HCT116 (cell line): Measurements from ENCODE around the gene GABRG2. TPM values are rescaled to one million over a fixed set of nuclear protein-coding genes. Genes with fewer than 3 reads are reported as not detected.

Experiments
- ATAC-seq: fragments of 200-7000 bp; cut with Tn5 transposase; 2 replicates; pipeline ENCODE4 v1.9.1; 2020; ENCODE audit warnings: mild to moderate bottlenecking, moderate library complexity
- BruUV-seq: library from RNA; stranded (reverse); fragments of 400-500 nt; replicated peaks from 2 replicates; lab custom pipeline; 2021; lab: Mats Ljungman, UMichigan
- CTCF ChIA-PET: fragments of 300-600 bp; sonication (Branson Sonifier 250); formaldehyde crosslinking; loops from one replicate; lab custom pipeline; 2021; ENCODE audit warnings: antibody characterized with exemption; lab: Charles Lee
- POLR2A ChIA-PET: fragments of 300-600, 350-600 bp; sonication (Branson Sonifier 250); formaldehyde crosslinking; loops from one replicate; lab custom pipeline; 2021; ENCODE audit warnings: antibody characterized with exemption; lab: Charles Lee
- RAD21 ChIA-PET, 2 experiments: fragments of 300-600 bp; sonication (Branson Sonifier 250); formaldehyde crosslinking; loops; one replicate each; lab custom pipeline; 2023; ENCODE audit warnings: low total read pairs in 2 of 2; ENCODE audit not compliant: uncharacterized antibody in 2 of 2, unreplicated experiment in 2 of 2, low non-redundant PET in 1 of 2; lab: Charles Lee
- DNase-seq: peaks from one replicate; pipeline ENCODE4 v3.0.0-alpha.2; 2010; ENCODE audit warnings: low read depth, low spot score
- H2AFZ ChIP-seq: fragments of 200-600 bp; shearing (Covaris generic), sonication (generic); 2 replicates; pipeline ENCODE4 v1.6.1; 2017; ENCODE audit warnings: low read depth, mixed run types, mixed read lengths, antibody characterized with exemption, low read length; ENCODE audit not compliant: poor library complexity, severe bottlenecking
- H3K27ac ChIP-seq: 2 replicates; pipeline ENCODE4 v1.5.1; 2012; ENCODE audit warnings: low read depth, low read length
- H3K27me3 ChIP-seq: fragments of 200-600 bp; sonication (generic); 2 replicates; pipeline ENCODE4 v1.6.1; 2016; ENCODE audit warnings: mixed run types, low read length, mixed read lengths; ENCODE audit not compliant: insufficient read depth
- H3K36me3 ChIP-seq, 2 experiments: fragments of 200-500 bp in 1 of 2; fragments of 200-600 bp in 1 of 2; sonication (Bioruptor generic) in 1 of 2; sonication (generic) in 1 of 2; 2 replicates each; pipeline versions ENCODE4 v1.5.1 to v1.6.1; 2014 to 2016; ENCODE audit warnings: low read length in 2 of 2, inconsistent platforms in 1 of 2, mixed read lengths in 1 of 2, mixed run types in 1 of 2; ENCODE audit not compliant: insufficient read depth in 2 of 2, control insufficient read depth in 1 of 2
- H3K4me1 ChIP-seq, 2 experiments: fragments of 200-600 bp in 1 of 2; sonication (generic) in 1 of 2; 2 replicates each; pipeline versions ENCODE4 v1.5.1 to v1.6.1; 2012 to 2017; ENCODE audit warnings: low read length in 2 of 2, inconsistent platforms in 1 of 2, mild to moderate bottlenecking in 1 of 2, mixed read lengths in 1 of 2, mixed run types in 1 of 2, moderate library complexity in 1 of 2; ENCODE audit not compliant: insufficient read depth in 2 of 2, control insufficient read depth in 1 of 2
- H3K4me2 ChIP-seq: fragments of 200-600 bp; sonication (generic); 2 replicates; pipeline ENCODE4 v1.6.1; 2017; ENCODE audit warnings: mixed run types, low read length, mixed read lengths
- H3K4me3 ChIP-seq, 2 experiments: fragments of 200-600 bp in 1 of 2; sonication (generic) in 1 of 2; replicated peaks in 1 of 2; 2 replicates each; pipeline ENCODE4 v1.5.1; 2011 to 2016; ENCODE audit warnings: low read length in 2 of 2, control low read depth in 1 of 2, low read depth in 1 of 2, mild to moderate bottlenecking in 1 of 2, mixed read lengths in 1 of 2, mixed run types in 1 of 2
- H3K79me2 ChIP-seq: fragments of 200-600 bp; sonication (generic); 2 replicates; pipeline ENCODE4 v1.6.1; 2017; ENCODE audit warnings: mild to moderate bottlenecking, mixed run types, low read length, moderate library complexity, mixed read lengths; ENCODE audit not compliant: insufficient read depth
- H3K9ac ChIP-seq: fragments of 200-600 bp; sonication (generic); 2 replicates; pipeline ENCODE4 v1.6.1; 2016; ENCODE audit warnings: low read length, mixed read lengths
- H3K9me2 ChIP-seq: fragments of 200-600 bp; sonication (generic), shearing (Covaris generic); 2 replicates; pipeline ENCODE4 v1.6.1; 2017; ENCODE audit warnings: mixed run types, mild to moderate bottlenecking, moderate library complexity; ENCODE audit not compliant: insufficient read depth
- H3K9me3 ChIP-seq, 2 experiments: fragments of 200-500 bp in 1 of 2; fragments of 200-600 bp in 1 of 2; sonication (Bioruptor generic) in 1 of 2; sonication (generic) in 1 of 2; 2 replicates each; pipeline ENCODE4 v1.6.1; 2014 to 2017; ENCODE audit warnings: low read length in 2 of 2, mixed read lengths in 2 of 2, inconsistent platforms in 1 of 2, low read depth in 1 of 2, mild to moderate bottlenecking in 1 of 2, mixed run types in 1 of 2, moderate library complexity in 1 of 2; ENCODE audit not compliant: control insufficient read depth in 1 of 2, insufficient read depth in 1 of 2
- H4K20me1 ChIP-seq: fragments of 200-600 bp; sonication (generic), shearing (Covaris generic); 2 replicates; pipeline ENCODE4 v1.6.1; 2017; ENCODE audit warnings: mixed run types, mild to moderate bottlenecking, moderate library complexity; ENCODE audit not compliant: insufficient read depth
- CBX3 ChIP-seq: IDR thresholded peaks from 2 replicates; pipeline ENCODE4 v1.6.1; 2012; ENCODE audit warnings: low read depth
- ELF1 ChIP-seq: IDR thresholded peaks from 2 replicates; pipeline ENCODE4 v1.6.1; 2012; ENCODE audit warnings: low read depth, borderline replicate concordance
- RAD21 ChIP-seq: IDR thresholded peaks from 2 replicates; pipeline ENCODE4 v1.6.1; 2012; ENCODE audit warnings: low read depth, mild to moderate bottlenecking
- REST ChIP-seq: IDR thresholded peaks from 2 replicates; pipeline ENCODE4 v1.6.1; 2012; ENCODE audit warnings: low read depth
- ZFX ChIP-seq: fragments of 450-650 bp; IDR thresholded peaks from 2 replicates; pipeline ENCODE4 v1.6.1; 2017
- intact Hi-C: fragments of 100-400 bp; cut with micrococcal nuclease; formaldehyde crosslinking; loops from 2 replicates; pipeline ENCODE4 v1.10.0; 2022
- total RNA-seq: library from RNA; stranded (reverse); gene quantifications from one replicate; pipeline ENCODE4 v1.2.1, GENCODE V29; 2021; ENCODE audit not compliant: unreplicated experiment

GABRG2 gene
- total RNA-seq, 1 experiment from 2014 or later: 5.8 TPM

- no peaks in the 10 kb centered on the region for H3K36me3 ChIP-seq
- H3K4me2 ChIP-seq: no peak overlapping the region
- H3K79me2 ChIP-seq: no peaks in the 10 kb centered on the region
- H3K27me3 ChIP-seq: no peaks in the 10 kb centered on the region
- H4K20me1 ChIP-seq: no peaks in the 10 kb centered on the region
- no peak overlapping the region for H3K27ac ChIP-seq
- H2AFZ ChIP-seq: no peak overlapping the region
- ChIA-PET RAD21 (no interaction called here), CTCF (no interaction called here), POLR2A (no interaction called here)
- intact Hi-C loops: no loop called here
- BruUV-seq: no TSS peak
- ATAC-seq (no peak), DNase-seq (no peak)
- H3K9me3 ChIP-seq: no peaks in the 10 kb centered on the region
- H3K9me2 ChIP-seq: no peaks in the 10 kb centered on the region
- TF ChIP-seq ZFX (no peak), CBX3 (no peak)
- H3K4me3 ChIP-seq: no peak overlapping the region
- H3K4me1 ChIP-seq: no peaks in the 10 kb centered on the region
- H3K9ac ChIP-seq: no peak overlapping the region
Measured at GRCh38 chr5:162091336-162091735, 23.8 kb downstream of the GABRG2 start.

- Histone ChIP-seq H3K9me2 (no peaks in the 10 kb centered on the region), H3K9ac (no peak overlapping the region), H3K9me3 (no peaks in the 10 kb centered on the region), H3K36me3 (no peaks in the 10 kb centered on the region), H3K4me1 (no peaks in the 10 kb centered on the region), H3K27me3 (no peaks in the 10 kb centered on the region), H3K79me2 (no peaks in the 10 kb centered on the region), H3K4me3 (no peak overlapping the region), H3K27ac (no peak overlapping the region), H4K20me1 (no peaks in the 10 kb centered on the region), H2AFZ (no peak overlapping the region), H3K4me2 (no peak overlapping the region)
- POLR2A ChIA-PET: no interaction called here
- DNase-seq (no peak), ATAC-seq (no peak)
- intact Hi-C loops: no loop called here
- TF ChIP-seq RAD21: peak; percentile 2; the same call in 1 of the 2 replicates
- no peak for TF ChIP-seq REST
- no peak for TF ChIP-seq ZFX
- TF ChIP-seq ELF1: no peak
- no peak for TF ChIP-seq CBX3
- RAD21 ChIA-PET: no interaction called here
- BruUV-seq: no TSS peak
- CTCF ChIA-PET: no interaction called here
Measured at GRCh38 chr5:162096448-162096847, 28.9 kb downstream of the GABRG2 start.
